DOHH2 (cell line): ENCODE results near the gene SRPX.

Experiments
- H3F3A ChIP-seq: fragments of 200-600 bp; sonication (generic), shearing (Covaris generic); 2 replicates; pipeline ENCODE4 v1.6.0; 2016; ENCODE audit warnings: antibody characterized with exemption, mild to moderate bottlenecking; ENCODE audit not compliant: control insufficient read depth, insufficient read depth
- H3K27ac ChIP-seq: fragments of 200-600 bp; sonication (generic); 2 replicates; pipeline ENCODE4 v1.5.1; 2014; ENCODE audit warnings: low read depth, mild to moderate bottlenecking, low read length, moderate library complexity
- H3K27me3 ChIP-seq: fragments of 200-600 bp; sonication (generic); 2 replicates; pipeline ENCODE4 v1.6.1; 2014; ENCODE audit warnings: mild to moderate bottlenecking, low read length, mixed read lengths; ENCODE audit not compliant: control insufficient read depth
- H3K36me3 ChIP-seq: fragments of 200-600 bp; sonication (generic); 2 replicates; pipeline ENCODE4 v1.6.1; 2014; ENCODE audit warnings: mild to moderate bottlenecking, low read length, moderate library complexity, mixed read lengths; ENCODE audit not compliant: control insufficient read depth
- H3K4me1 ChIP-seq: fragments of 200-600 bp; sonication (generic); 2 replicates; pipeline ENCODE4 v1.6.1; 2014; ENCODE audit warnings: mild to moderate bottlenecking, low read length, mixed read lengths; ENCODE audit not compliant: control insufficient read depth
- H3K4me2 ChIP-seq: fragments of 200-600 bp; sonication (generic); 2 replicates; pipeline ENCODE4 v1.6.0; 2014; ENCODE audit warnings: mild to moderate bottlenecking, low read length, moderate library complexity
- H3K4me3 ChIP-seq: fragments of 200-600 bp; sonication (generic); 2 replicates; pipeline ENCODE4 v1.5.1; 2014; ENCODE audit warnings: mild to moderate bottlenecking, low read length, mixed read lengths
- H3K79me2 ChIP-seq: fragments of 200-600 bp; sonication (generic); 2 replicates; pipeline ENCODE4 v1.6.1; 2014; ENCODE audit warnings: mild to moderate bottlenecking, low read length, mixed read lengths; ENCODE audit not compliant: control insufficient read depth
- H3K9me2 ChIP-seq: fragments of 200-600 bp; sonication (generic); replicated peaks from 2 replicates; pipeline ENCODE4 v1.6.1; 2014; ENCODE audit warnings: mild to moderate bottlenecking, low read length, mixed read lengths; ENCODE audit not compliant: control insufficient read depth
- H3K9me3 ChIP-seq: fragments of 200-600 bp; sonication (generic); 2 replicates; pipeline ENCODE4 v1.6.1; 2014; ENCODE audit warnings: antibody characterized with exemption, low read length, mixed read lengths; ENCODE audit not compliant: control insufficient read depth, insufficient read depth
- H4K20me1 ChIP-seq: fragments of 200-600 bp; sonication (generic); 2 replicates; pipeline ENCODE4 v1.6.0; 2014; ENCODE audit warnings: low read depth, mild to moderate bottlenecking, antibody characterized with exemption, low read length, moderate library complexity; ENCODE audit not compliant: control insufficient read depth, insufficient read depth
- EZH2phosphoT487 ChIP-seq: fragments of 200-600 bp; sonication (generic); IDR thresholded peaks from 2 replicates; pipeline ENCODE4 v1.6.1; 2017; ENCODE audit warnings: borderline replicate concordance, mild to moderate bottlenecking, antibody characterized with exemption, low read length, moderate library complexity, mixed read lengths
- TF ChIP-seq, protein P1 (sequence below): fragments of 200-600 bp; sonication (generic); IDR thresholded peaks from one replicate; pipeline ENCODE4 v1.5.1; 2014; ENCODE audit warnings: antibody characterized with exemption, mild to moderate bottlenecking, low read depth, low read length; ENCODE audit not compliant: poor library complexity, severe bottlenecking

SRPX gene

DNA sequence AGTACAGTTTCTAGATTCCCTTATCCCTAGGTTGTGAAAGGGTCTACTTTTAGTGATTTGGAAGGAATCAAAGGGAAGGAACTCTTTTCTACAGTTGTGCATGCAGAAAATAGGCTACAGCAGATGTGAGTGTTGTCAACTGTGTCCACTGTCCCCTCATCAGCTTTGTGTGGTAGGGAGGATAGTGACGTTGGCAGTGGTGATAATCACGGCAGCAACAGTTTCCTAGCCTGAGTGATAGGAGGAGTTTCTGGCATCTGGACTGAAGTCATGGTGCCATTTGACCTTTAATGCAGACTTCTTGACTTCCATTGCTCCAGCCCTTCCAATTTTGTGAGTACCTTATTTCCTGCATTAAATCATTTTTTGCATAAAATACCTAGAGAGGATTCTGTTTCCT lies 39.3 kb downstream of the SRPX start:
- no peaks in the 10 kb centered on the region for H3K79me2 ChIP-seq
- H3K4me3 ChIP-seq, result no peak overlapping the region
- H3K36me3 ChIP-seq, result no peaks in the 10 kb centered on the region
- H3K9me2 ChIP-seq, result no peaks in the 10 kb centered on the region
- no peak for TF ChIP-seq EZH2phosphoT487
- TF ChIP-seq, protein P1, sequence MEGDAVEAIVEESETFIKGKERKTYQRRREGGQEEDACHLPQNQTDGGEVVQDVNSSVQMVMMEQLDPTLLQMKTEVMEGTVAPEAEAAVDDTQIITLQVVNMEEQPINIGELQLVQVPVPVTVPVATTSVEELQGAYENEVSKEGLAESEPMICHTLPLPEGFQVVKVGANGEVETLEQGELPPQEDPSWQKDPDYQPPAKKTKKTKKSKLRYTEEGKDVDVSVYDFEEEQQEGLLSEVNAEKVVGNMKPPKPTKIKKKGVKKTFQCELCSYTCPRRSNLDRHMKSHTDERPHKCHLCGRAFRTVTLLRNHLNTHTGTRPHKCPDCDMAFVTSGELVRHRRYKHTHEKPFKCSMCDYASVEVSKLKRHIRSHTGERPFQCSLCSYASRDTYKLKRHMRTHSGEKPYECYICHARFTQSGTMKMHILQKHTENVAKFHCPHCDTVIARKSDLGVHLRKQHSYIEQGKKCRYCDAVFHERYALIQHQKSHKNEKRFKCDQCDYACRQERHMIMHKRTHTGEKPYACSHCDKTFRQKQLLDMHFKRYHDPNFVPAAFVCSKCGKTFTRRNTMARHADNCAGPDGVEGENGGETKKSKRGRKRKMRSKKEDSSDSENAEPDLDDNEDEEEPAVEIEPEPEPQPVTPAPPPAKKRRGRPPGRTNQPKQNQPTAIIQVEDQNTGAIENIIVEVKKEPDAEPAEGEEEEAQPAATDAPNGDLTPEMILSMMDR, result no peak
- no peaks in the 10 kb centered on the region for H3K4me1 ChIP-seq
- no peaks in the 10 kb centered on the region for H3K27me3 ChIP-seq
- no peaks in the 10 kb centered on the region for H3K9me3 ChIP-seq
- H3F3A ChIP-seq, result no peaks in the 10 kb centered on the region
- no peaks in the 10 kb centered on the region for H4K20me1 ChIP-seq
- H3K27ac ChIP-seq, result no peak overlapping the region
- H3K4me2 ChIP-seq, result no peak overlapping the region

DNA sequence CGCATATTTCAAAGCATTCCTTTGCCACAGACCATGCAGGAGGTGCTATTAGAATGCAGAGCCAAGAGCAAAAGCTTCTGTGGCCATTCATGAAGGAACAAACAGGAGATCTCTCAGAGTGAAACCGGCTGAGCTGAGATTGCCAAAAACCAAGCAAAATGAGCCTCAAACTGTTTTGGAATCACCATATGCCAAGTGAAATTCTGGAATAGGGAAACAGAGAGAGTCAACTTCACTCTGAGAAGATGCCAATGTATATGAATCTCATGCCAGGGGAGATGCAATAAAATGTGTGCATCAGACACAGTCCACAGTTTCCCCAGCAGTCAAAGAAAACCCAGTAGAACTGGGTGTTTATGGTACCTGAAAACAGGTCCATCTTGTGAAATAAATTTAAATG lies 42.3 kb downstream of the SRPX start:
- H3F3A ChIP-seq, result no peaks in the 10 kb centered on the region
- H3K9me3 ChIP-seq, result no peaks in the 10 kb centered on the region
- H3K27me3 ChIP-seq, result no peaks in the 10 kb centered on the region
- no peaks in the 10 kb centered on the region for H3K79me2 ChIP-seq
- H4K20me1 ChIP-seq, result no peaks in the 10 kb centered on the region
- TF ChIP-seq, protein P1, result no peak
- TF ChIP-seq EZH2phosphoT487, result no peak
- H3K4me1 ChIP-seq, result no peaks in the 10 kb centered on the region
- no peak overlapping the region for H3K4me3 ChIP-seq
- H3K4me2 ChIP-seq, result no peak overlapping the region
- H3K27ac ChIP-seq, result no peak overlapping the region
- H3K36me3 ChIP-seq, result no peaks in the 10 kb centered on the region
- no peaks in the 10 kb centered on the region for H3K9me2 ChIP-seq

DNA sequence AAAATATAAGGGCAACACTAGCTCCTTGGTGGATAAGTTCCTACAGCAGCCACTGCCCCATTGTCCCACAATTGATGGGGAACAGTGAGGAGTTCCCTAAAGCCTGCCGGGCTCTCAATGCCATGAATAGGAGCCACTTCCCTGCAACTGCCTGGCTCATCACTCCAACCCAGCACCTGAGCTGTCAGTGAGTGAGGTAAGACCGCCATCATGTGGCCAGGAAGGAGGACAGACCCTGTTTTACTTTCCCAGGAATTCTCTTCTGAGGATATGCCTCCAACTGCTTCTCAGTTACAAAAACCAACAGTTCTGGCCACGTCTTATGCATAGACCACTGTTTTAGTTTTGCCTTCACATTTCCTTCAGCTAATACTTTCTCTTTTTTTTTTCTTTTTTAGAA lies 45.5 kb downstream of the SRPX start:
- H3K79me2 ChIP-seq, result no peaks in the 10 kb centered on the region
- H3K27ac ChIP-seq, result no peak overlapping the region
- H3K36me3 ChIP-seq, result no peaks in the 10 kb centered on the region
- no peak overlapping the region for H3K4me2 ChIP-seq
- H3K4me1 ChIP-seq, result no peaks in the 10 kb centered on the region
- no peaks in the 10 kb centered on the region for H3K9me2 ChIP-seq
- no peak overlapping the region for H3K4me3 ChIP-seq
- H3F3A ChIP-seq, result no peaks in the 10 kb centered on the region
- no peaks in the 10 kb centered on the region for H4K20me1 ChIP-seq
- TF ChIP-seq, protein P1, result peak; percentile 22
- TF ChIP-seq EZH2phosphoT487, result no peak
- no peaks in the 10 kb centered on the region for H3K27me3 ChIP-seq
- H3K9me3 ChIP-seq, result no peaks in the 10 kb centered on the region

DNA sequence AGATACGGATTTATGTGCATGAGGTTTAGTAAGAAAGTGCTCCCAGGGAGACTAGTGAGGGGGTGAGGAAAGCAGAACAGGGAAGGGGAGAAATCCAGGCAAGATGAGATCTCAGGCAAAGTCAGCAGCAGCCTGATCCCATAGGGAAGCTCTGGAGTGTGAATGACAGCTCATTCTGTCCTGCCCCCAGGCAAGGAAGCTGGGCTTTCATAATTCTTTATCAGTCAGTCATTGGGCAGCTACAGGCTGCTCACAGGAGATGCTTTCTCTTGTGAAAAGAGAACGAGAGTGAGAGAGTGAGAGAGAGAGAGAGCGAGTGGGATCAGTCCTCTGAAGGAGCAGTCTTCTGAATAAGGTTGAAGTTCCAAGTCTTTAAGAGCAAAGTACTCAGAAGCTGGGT lies 48.1 kb downstream of the SRPX start:
- no peak overlapping the region for H3K4me3 ChIP-seq
- H3K79me2 ChIP-seq, result no peaks in the 10 kb centered on the region
- no peaks in the 10 kb centered on the region for H3K27me3 ChIP-seq
- H3K4me2 ChIP-seq, result no peak overlapping the region
- no peaks in the 10 kb centered on the region for H4K20me1 ChIP-seq
- TF ChIP-seq, protein P1, result no peak
- no peak for TF ChIP-seq EZH2phosphoT487
- H3K27ac ChIP-seq, result no peak overlapping the region
- H3K4me1 ChIP-seq, result no peaks in the 10 kb centered on the region
- no peaks in the 10 kb centered on the region for H3K36me3 ChIP-seq
- no peaks in the 10 kb centered on the region for H3K9me3 ChIP-seq
- H3K9me2 ChIP-seq, result no peaks in the 10 kb centered on the region
- H3F3A ChIP-seq, result no peaks in the 10 kb centered on the region
